ACC112 (cell line): Measurements from ENCODE around the gene TBRG1.

Experiments used
- H2AFZ ChIP-seq: fragments of 200-600 bp; sonication (generic); one replicate; pipeline ENCODE4 v1.6.0; 2017; ENCODE audit warnings: antibody characterized with exemption, low read length; ENCODE audit not compliant: unreplicated experiment
- H3K27ac ChIP-seq: fragments of 200-600 bp; sonication (generic); 2 replicates; pipeline ENCODE4 v1.5.1; 2014; ENCODE audit warnings: low read depth, mild to moderate bottlenecking, antibody characterized with exemption, low read length, moderate library complexity
- H3K27me3 ChIP-seq: fragments of 200-600 bp; sonication (generic); 2 replicates; pipeline ENCODE4 v1.6.1; 2014; ENCODE audit warnings: mild to moderate bottlenecking, antibody characterized with exemption, low read length, moderate library complexity, mixed read lengths; ENCODE audit not compliant: insufficient read depth
- H3K36me3 ChIP-seq: fragments of 200-600 bp; sonication (generic); 2 replicates; pipeline ENCODE4 v1.6.1; 2016; ENCODE audit warnings: mild to moderate bottlenecking, antibody characterized with exemption, low read length, moderate library complexity, mixed read lengths; ENCODE audit not compliant: insufficient read depth
- H3K4me1 ChIP-seq: fragments of 200-600 bp; sonication (generic); one replicate; pipeline ENCODE4 v1.6.1; 2016; ENCODE audit warnings: low read length, mixed read lengths; ENCODE audit not compliant: insufficient read depth, unreplicated experiment, control insufficient read depth
- H3K4me3 ChIP-seq: fragments of 200-600 bp; sonication (generic); 2 replicates; pipeline ENCODE4 v1.5.1; 2014; ENCODE audit warnings: mild to moderate bottlenecking, low read depth, low read length
- H3K79me2 ChIP-seq: fragments of 200-600 bp; sonication (generic); one replicate; pipeline ENCODE4 v1.6.0; 2016; ENCODE audit warnings: low read length; ENCODE audit not compliant: control insufficient read depth, unreplicated experiment, insufficient read depth

TBRG1 gene

DNA sequence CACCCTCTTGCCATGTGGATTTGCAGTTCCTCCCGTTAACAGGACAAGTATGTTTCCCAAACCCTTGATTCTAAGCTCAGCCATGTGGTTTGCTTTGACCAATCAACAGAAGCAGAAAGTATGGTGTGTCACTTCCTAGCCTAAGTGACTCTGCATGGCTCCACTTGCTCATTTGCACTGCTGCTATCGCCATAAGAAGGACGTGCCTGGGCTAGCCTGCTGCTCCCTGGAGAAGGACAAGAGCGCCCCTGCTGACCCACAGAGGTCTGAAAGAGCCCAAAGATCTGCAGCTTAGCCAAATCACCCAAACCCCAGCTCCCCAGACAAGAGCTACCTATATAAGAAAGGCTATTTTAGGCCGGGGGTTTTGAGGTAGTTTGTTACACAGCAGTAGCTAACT lies 18.0 kb downstream of the TBRG1 start:
- Histone ChIP-seq H3K4me1 (peaks cover 19% of the 10 kb centered on the region), H3K79me2 (no peaks in the 10 kb centered on the region), H3K27me3 (no peaks in the 10 kb centered on the region), H2AFZ (no peak overlapping the region), H3K36me3 (peaks cover 5% of the 10 kb centered on the region), H3K4me3 (no peak overlapping the region), H3K27ac (no peak overlapping the region)

DNA sequence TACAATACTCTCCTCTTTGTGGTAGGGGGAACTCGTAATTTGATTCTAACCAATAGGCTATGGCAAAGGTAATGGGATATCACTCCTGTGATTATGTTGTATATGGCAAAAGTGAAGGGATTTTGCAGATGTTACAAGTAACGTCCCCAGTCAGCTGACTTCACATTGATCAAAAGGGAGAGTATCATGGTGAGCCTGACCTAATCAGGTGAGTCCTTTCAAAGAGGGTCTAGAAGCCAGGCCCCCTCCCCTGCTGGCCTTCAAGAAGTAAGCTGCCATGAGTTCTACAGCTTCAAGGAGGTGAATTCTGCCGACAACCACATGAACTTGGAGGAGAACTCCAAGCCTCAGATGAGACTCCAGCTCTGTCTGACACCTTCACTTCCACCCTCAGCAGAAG lies 20.0 kb downstream of the TBRG1 start:
- Histone ChIP-seq H3K79me2 (no peaks in the 10 kb centered on the region), H3K27ac (no peak overlapping the region), H3K4me3 (no peak overlapping the region), H2AFZ (no peak overlapping the region), H3K4me1 (peaks cover 19% of the 10 kb centered on the region), H3K27me3 (no peaks in the 10 kb centered on the region), H3K36me3 (peaks cover 5% of the 10 kb centered on the region; the same call in 1 of the 2 replicates)

DNA sequence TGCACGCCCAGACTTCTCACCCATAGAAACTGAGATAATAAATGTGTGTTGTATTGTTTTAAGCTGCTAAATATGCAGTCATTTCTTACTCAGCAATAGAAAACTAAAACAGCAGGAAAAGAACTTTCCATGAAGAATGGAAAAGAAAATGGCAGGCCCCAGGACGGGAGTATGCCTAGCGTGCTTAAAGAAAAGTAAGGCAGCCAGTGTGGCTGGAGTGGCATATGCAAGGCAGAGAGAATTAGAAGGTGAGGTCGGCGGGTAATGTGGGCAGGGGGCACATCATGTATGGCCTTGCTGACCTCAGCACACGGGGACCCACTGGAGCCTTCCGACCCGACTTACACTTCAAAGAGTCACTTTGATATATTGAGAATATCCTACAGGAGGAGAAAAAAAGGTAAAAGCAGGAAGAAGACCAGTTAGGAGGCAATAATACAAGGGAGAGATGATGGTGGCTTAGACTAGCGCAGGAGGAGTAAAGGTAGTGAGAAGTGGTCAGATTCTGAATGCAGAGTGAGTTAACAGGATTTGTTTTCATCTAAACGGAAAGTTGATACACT lies 20.5 kb downstream of the TBRG1 start:
- Histone ChIP-seq H2AFZ (peak overlapping the region; percentile 32), H3K4me1 (peaks cover 19% of the 10 kb centered on the region), H3K79me2 (no peaks in the 10 kb centered on the region), H3K27me3 (no peaks in the 10 kb centered on the region), H3K4me3 (no peak overlapping the region), H3K36me3 (peaks cover 5% of the 10 kb centered on the region; the same call in 1 of the 2 replicates), H3K27ac (peak overlapping the region; percentile 65)

DNA sequence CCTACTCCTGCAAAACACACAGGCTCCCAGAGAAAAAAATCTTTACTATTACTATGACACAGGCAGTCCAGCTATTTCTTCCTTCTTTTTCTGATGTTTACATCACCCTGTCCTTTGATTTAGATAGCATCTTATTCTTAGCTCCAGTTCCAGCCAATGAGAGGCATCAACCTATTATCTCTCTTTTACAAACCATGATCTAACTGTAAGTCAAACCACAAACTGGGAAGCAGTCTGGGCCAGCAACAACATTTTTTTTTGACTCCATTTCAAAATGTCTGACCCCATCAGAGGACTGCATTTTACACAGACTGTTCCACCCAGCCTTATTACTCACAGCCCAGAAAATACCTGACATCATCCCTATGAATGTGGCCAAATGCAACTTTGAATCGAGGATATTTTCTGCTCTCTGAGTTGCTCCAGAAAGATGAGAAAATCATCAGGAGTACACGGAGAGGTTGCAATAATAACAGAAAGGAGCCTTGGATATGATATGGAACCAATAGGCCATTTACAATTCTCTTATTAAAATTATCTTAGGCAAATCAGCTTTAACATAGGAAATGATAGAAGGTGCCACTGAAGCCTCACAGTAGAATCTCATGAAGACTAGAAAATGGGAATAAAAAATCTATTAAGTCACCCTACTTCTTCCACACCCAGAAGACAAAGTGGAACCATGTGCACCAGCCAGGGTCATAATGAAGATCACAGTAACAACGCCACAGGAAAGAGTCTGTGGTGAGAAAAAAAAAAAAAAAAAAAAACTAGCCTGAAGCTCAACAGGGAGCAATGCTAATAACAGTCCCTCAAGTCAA lies 21.2 kb downstream of the TBRG1 start:
- H2AFZ ChIP-seq = peak overlapping the region; percentile 32
- H3K4me3 ChIP-seq = no peak overlapping the region
- H3K79me2 ChIP-seq = no peaks in the 10 kb centered on the region
- peaks cover 19% of the 10 kb centered on the region for H3K4me1 ChIP-seq
- H3K36me3 ChIP-seq = peaks cover 5% of the 10 kb centered on the region; the same call in 1 of the 2 replicates
- H3K27ac ChIP-seq = peak overlapping the region; percentile 65
- H3K27me3 ChIP-seq = no peaks in the 10 kb centered on the region

DNA sequence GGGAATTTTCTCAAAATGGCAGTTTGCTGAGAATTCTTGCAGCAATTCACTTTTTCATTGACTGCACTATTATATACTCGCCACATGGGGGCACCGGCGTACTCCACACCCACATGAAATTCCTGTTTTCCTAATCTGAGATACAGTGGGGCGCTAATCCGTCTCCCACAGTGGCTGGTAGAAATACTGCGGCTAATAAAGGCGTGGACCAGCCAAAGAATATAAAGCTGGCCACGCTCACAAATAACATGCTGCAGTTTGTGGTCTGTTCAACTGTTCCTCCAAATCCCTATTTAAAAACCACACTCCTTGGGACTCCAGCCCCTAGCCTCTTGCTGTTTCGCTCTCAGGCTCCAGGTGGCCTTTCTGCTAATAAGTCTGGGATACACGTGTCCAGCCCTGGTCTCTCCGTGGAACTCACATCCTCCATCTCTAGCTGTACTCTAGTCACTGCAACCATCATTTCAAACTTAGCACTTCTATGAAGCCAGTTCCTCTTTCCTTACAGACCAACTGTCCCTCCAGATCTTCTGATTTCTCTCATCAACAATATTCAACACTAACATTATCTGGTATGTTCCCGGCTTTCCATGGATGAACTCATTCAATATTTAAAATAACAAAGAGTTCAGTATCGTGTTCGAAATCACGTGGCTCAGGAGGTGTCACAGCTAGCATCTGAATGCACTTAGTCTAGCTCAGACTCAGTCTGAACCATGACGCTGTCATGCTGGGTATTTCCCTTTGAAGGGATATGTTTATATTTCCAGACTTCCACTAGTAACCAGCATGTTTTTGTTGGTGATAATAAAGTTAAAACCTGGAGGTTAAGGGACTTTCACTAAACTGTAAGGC lies 22.0 kb downstream of the TBRG1 start:
- H3K36me3 ChIP-seq = no peaks in the 10 kb centered on the region
- H3K27ac ChIP-seq = peak overlapping the region; percentile 65
- H2AFZ ChIP-seq = peak overlapping the region; percentile 86
- no peaks in the 10 kb centered on the region for H3K27me3 ChIP-seq
- peaks cover 19% of the 10 kb centered on the region for H3K4me1 ChIP-seq
- peak overlapping the region; percentile 57 for H3K4me3 ChIP-seq
- no peaks in the 10 kb centered on the region for H3K79me2 ChIP-seq

DNA sequence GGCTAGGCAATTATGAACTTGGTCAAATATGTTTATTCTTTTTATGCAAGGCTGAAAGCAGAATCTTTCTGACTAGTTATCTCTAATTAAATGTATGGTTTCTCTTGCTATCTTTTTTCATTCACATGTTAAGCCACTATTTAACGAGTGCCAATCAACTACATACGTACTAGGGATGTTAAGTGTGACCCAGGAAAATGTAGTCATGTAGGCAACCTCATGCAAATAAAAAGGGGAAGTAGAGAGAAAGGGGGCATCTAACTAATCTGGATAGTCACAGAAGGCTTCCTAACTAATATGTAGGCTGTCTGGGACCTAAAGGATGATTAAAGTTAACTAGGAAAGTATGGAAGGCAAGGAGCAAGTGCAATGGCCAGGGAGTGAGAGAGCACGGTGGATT lies 23.5 kb downstream of the TBRG1 start:
- no peak overlapping the region for H3K4me3 ChIP-seq

DNA sequence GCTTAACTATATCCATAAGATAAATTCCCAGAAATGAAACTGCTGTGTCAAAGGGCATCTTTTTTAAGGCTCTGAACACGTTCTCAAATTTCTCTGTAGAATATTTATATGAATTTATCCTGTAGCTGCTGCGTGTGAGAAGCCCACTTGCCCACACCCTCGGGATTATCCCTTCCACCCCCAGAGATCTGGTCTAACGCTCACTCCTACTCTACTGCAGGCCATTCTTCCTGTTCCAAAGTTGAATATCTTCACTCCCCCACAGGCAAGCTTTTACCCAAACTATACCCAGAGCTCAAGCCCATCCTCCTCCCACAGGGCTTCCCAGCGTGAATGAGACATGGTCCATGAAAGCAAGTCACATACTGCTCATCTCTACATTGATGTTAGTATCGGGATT lies 25.9 kb downstream of the TBRG1 start:
- no peak overlapping the region for H2AFZ ChIP-seq
- H3K4me1 ChIP-seq = peaks cover 11% of the 10 kb centered on the region
- H3K27me3 ChIP-seq = no peaks in the 10 kb centered on the region
- H3K4me3 ChIP-seq = no peak overlapping the region
- H3K36me3 ChIP-seq = no peaks in the 10 kb centered on the region
- H3K27ac ChIP-seq = no peak overlapping the region
- no peaks in the 10 kb centered on the region for H3K79me2 ChIP-seq

More for the DNA sequence above, 23.5 kb downstream of the TBRG1 start:
- H3K27ac ChIP-seq = no peak overlapping the region
- H2AFZ ChIP-seq = no peak overlapping the region
- peaks cover 19% of the 10 kb centered on the region for H3K4me1 ChIP-seq
- no peaks in the 10 kb centered on the region for H3K27me3 ChIP-seq
- H3K36me3 ChIP-seq = no peaks in the 10 kb centered on the region
- H3K79me2 ChIP-seq = no peaks in the 10 kb centered on the region

DNA sequence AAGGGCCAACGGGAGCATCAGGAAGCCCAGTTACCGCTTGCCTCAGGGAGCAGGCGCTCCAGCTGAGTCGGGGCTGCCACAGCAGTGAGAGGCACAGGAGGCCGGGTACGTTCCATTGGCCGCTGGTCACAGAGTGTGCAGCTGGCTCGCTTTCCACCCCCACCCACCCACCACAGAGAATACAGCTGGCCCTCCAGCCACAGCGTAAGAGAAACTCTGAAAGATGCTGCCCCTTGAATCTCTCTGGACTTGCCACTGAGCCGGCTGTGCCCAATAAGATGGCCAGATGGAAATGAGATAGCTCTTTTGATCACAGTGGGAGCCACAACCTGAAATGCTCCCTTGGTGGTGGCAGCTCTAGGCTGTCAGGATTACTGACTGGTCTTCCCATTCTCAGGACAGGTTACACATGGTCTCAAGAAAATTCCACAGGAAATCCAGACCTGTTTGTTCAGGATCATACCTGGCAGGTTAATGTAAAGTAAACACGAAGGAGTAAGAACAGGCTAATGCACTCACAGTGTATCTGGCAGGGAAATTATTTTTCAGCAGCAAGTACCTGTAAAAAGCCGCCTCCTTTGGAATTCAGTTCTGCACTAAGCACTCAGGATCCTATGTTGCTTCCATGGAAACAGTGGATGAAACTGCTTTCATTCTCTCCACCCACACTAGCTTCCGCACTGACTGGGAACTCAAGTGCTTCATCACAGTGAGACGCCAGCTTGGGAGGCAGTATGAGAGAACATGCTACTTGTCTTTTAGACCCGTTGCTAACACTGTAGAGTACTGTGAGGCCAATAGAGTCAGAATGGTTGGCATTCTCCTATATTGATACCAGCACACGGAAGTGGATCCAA lies 34.3 kb downstream of the TBRG1 start:
- Histone ChIP-seq H3K79me2 (no peaks in the 10 kb centered on the region), H3K4me3 (no peak overlapping the region), H3K36me3 (no peaks in the 10 kb centered on the region), H3K27ac (no peak overlapping the region), H2AFZ (no peak overlapping the region), H3K27me3 (no peaks in the 10 kb centered on the region), H3K4me1 (no peaks in the 10 kb centered on the region)

DNA sequence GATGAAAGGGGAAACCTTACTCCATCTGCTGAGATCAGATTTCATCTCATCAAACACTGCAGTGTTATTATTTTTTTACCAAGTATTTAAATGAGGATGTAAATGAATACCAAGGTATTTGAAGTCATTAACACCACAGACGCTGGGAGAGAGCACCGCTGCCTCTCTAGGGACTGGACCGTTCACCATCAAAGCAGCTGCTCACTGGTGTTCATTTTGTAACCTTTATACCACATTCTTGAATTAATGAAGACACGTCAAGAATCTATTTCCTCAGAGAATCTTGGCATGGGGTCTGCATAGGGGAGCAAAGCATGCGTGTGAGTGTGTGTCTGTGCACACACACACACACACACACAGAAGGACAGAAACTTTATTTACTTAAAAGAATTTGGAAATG lies 35.2 kb downstream of the TBRG1 start:
- Histone ChIP-seq H3K27ac (no peak overlapping the region), H3K79me2 (no peaks in the 10 kb centered on the region), H3K36me3 (no peaks in the 10 kb centered on the region)

DNA sequence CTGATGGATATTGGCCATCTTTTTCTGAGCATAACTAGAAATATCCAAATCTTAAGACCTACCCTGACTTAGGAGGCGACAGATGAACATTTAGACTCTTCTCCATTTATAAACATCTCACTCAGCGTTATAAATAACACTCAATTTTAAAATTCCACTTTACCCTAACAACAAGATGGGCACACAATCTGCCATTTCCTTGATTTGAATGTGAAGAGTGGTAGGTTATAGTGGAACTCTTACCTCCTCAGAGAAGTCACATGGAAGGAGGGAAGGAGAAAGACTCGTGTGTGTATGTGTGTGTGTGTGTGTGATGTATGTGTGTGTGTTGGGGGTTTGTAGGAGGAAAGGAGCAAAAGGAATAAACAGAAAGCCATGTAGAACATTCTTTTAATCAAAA lies 35.8 kb downstream of the TBRG1 start:
- H3K27ac ChIP-seq = no peak overlapping the region
- no peaks in the 10 kb centered on the region for H3K79me2 ChIP-seq
- H2AFZ ChIP-seq = no peak overlapping the region
- H3K27me3 ChIP-seq = no peaks in the 10 kb centered on the region
- no peaks in the 10 kb centered on the region for H3K4me1 ChIP-seq
- H3K4me3 ChIP-seq = no peak overlapping the region
- H3K36me3 ChIP-seq = no peaks in the 10 kb centered on the region

More for the DNA sequence above, 35.2 kb downstream of the TBRG1 start:
- Histone ChIP-seq H3K27me3 (no peaks in the 10 kb centered on the region), H3K4me1 (no peaks in the 10 kb centered on the region), H2AFZ (no peak overlapping the region), H3K4me3 (no peak overlapping the region)
